ENCODE measurements around the gene DUSP8.
"Not testable (repeated sequence)": the region's sequence is repeated elsewhere in the genome, so short reads cannot be mapped to it uniquely, and the experiment has no call there.

DUSP8 gene

GRCh38 chr11:1514336-1515061, 57.6 kb downstream of the DUSP8 start:
- DNase-seq (ENCODE audit: low read depth), result no peak

GRCh38 chr11:1513326-1514296, 58.5 kb downstream of the DUSP8 start:
- no peak for DNase-seq (ENCODE audit: low read depth)

GRCh38 chr11:1512531-1513258, 59.4 kb downstream of the DUSP8 start:
- DNase-seq (ENCODE audit: low read depth), result not testable (repeated sequence)

GRCh38 chr11:1511937-1512496, 60.1 kb downstream of the DUSP8 start:
- DNase-seq (ENCODE audit: low read depth), result no peak

GRCh38 chr11:1510928-1511327, 61.1 kb downstream of the DUSP8 start:
- no peak for DNase-seq (ENCODE audit: low read depth)

GRCh38 chr11:1510351-1510750, 61.7 kb downstream of the DUSP8 start:
- DNase-seq (ENCODE audit: low read depth), result not testable (repeated sequence)

GRCh38 chr11:1509626-1510255, 62.3 kb downstream of the DUSP8 start:
- DNase-seq (ENCODE audit: low read depth), result no peak

- no peak for DNase-seq (ENCODE audit: low read depth)
Observed at GRCh38 chr11:1508986-1509385, 63.1 kb downstream of the DUSP8 start.

GRCh38 chr11:1508491-1508891, 63.6 kb downstream of the DUSP8 start:
- no peak for DNase-seq (ENCODE audit: low read depth)

- DNase-seq (ENCODE audit: low read depth), result no peak
Observed at GRCh38 chr11:1507381-1508140, 64.5 kb downstream of the DUSP8 start.

- DNase-seq (ENCODE audit: low read depth), result no peak
Observed at GRCh38 chr11:1506981-1507380, 65.1 kb downstream of the DUSP8 start.

GRCh38 chr11:1505480-1505879, 66.6 kb downstream of the DUSP8 start:
- DNase-seq (ENCODE audit: low read depth), result no peak

- DNase-seq (ENCODE audit: low read depth), result no peak
Observed at GRCh38 chr11:1504581-1505290, 67.3 kb downstream of the DUSP8 start.

GRCh38 chr11:1504138-1504537, 67.9 kb downstream of the DUSP8 start:
- DNase-seq (ENCODE audit: low read depth), result no peak
